HG02938 (cell line): ENCODE data around the gene HLA-B.

Experiments used
- ATAC-seq: cut with Tn5 transposase; IDR thresholded peaks from one replicate; pipeline ENCODE4 v1.9.1; 2021; ENCODE audit warnings: mild to moderate bottlenecking, moderate library complexity; ENCODE audit not compliant: unreplicated experiment

The HLA-B gene

GRCh38 chr6:31308050-31308844 lies 48.7 kb downstream of the HLA-B start:
- no peak for ATAC-seq

GRCh38 chr6:31307669-31308049 lies 49.3 kb downstream of the HLA-B start:
- no peak for ATAC-seq

DNA sequence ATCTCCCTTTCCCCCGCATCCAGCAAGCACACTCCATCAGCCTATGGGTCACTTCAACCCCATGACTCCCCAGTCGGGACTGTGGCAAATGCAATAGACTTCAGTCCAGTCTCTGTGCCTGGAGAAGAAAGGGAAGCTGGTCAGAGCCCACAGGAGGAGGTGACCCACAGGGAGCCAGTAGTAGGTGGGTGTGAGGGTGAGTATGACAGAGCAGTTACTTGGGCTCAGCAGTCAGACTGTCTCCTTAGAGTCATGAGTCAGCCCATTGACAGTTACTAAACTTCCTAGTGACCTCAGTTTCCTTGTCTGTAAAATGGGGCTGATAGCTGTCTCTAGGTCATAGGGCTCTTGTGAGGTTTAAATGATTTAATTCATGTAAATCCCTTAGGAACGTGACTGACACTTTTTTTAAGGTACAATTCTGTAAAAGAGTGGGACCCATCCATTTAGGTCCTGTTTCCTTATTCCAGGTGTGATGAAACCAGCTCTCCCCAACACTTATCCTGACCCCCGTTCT lies 51.2 kb downstream of the HLA-B start:
- ATAC-seq: no peak

- no peak for ATAC-seq
Observed at GRCh38 chr6:31304683-31305082, 52.3 kb downstream of the HLA-B start.
